Eye (tissue), 1 donor: ENCODE data around the gene CWH43.
"Not testable (repeated sequence)": the region's sequence is repeated elsewhere in the genome, so short reads cannot be mapped to it uniquely, and the experiment has no call there.

Experiments used
- DNase-seq: peaks from one replicate; pipeline ENCODE4 v3.0.0-alpha.2; 2015

The CWH43 gene

DNA sequence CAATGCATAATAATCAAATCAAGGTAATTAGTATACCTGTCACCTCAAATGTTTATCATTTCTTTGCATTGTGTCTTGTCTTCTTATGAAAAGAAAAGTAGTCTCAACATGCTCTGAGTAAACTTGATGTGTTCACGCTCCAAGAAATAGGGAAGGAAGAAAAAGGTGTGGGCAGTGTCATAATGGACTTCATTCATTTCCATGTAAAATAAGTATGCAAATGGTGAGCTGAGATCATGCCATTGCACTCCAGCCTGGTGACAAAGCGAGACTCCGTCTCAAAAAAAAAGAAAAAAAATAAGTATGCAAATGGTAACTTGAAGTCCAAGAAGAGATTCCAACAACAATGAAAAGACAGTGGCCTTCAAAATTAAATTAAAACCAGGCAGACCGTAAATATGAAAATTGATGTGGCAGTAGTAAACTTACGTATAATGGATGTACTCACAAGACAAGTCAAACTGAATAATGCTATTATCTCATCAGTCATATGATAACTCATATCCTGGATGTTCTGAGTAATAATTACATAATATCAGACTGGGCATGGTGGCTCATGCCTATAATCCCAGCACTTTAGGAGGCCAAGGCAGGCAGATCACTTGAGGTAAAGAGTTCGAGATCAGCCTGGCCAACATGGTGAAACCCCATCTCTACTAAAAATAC is 6.0 kb upstream of the CWH43 start:
- no peak for DNase-seq

GRCh38 chr4:48984005-48984404 is 2.1 kb upstream of the CWH43 start:
- not testable (repeated sequence) for DNase-seq

DNA sequence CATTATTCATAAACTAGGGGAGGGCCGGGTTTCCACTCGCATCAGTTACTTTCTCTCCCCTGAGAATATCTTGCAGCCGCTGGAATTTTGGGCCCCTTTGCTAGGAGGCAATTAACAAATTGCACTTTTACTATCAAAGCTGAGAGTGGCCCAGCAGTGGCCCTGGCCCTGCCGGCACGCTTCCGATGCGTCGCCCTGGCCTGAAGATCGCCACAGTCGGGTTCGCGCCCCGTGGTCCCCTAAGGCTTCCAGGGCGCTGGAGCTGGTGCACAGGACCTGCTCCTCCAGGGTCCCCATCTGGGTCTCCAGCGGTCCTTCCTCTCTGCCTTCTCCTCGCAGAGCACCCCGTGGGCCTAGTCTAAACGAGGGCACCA is 486 bp upstream of the CWH43 start:
- DNase-seq = no peak

DNA sequence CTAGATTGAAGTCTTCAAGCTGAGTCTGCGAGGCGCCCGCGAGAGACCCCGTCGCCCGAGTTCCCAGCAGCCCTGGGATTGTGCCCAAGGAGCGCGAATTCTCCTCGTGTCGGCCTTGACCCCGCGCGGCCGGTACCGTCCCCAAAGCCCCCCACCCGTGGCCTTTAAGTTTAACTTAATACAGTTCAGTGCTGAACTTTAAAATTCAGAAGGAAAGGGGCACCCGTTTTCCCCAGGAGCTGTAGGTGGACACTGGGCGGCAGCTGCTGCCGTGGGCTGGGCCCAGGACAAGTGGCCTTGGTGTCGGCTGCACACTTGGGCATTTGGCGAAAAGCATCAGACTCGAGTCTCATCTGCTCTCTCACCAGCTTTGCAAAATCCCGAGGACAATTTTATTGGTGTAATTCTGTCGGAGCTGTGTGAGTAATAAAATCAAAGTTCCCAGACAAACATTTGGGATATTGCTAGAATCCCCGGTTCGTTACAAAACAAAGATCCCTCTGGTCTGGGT is 634 bp downstream of the CWH43 start:
- no peak for DNase-seq

DNA sequence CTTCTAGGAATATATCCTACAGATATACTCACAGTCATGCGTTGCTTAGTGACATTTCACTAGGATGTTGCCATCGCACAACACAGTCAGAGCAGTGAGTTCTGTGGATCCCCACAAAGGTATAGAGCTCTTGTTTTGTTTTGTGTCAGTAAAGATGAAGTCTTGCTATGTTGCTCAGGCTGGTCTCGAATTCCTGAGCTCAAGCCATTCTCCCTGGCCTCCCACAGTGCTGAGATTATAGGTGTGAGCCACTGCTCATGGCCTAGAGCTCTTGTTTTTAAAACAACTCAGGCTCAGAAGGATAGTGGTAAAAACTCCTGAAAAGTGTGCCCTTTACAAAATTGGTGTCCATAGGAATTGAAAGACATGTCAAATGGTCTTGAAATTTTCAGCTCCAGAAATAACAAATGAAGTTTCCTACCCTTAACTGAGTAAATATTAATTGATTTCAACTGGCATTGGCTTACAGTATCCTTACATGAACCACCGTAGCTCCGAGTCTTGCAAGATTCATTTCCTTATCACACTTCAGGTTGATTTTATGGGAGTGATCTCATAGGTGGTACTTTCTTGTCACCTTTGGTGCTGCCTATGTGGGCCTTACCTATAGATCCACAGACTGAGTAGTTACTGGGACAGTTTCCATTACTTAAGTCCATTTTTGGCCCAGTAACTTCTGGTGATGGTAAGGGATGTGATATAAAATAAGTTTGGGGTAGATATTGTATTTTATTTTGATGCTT is 3.6 kb downstream of the CWH43 start:
- no peak for DNase-seq

GRCh38 chr4:48991357-48991756 is 5.3 kb downstream of the CWH43 start:
- DNase-seq = no peak

GRCh38 chr4:48997962-48998361 is 11.9 kb downstream of the CWH43 start:
- no peak for DNase-seq

DNA sequence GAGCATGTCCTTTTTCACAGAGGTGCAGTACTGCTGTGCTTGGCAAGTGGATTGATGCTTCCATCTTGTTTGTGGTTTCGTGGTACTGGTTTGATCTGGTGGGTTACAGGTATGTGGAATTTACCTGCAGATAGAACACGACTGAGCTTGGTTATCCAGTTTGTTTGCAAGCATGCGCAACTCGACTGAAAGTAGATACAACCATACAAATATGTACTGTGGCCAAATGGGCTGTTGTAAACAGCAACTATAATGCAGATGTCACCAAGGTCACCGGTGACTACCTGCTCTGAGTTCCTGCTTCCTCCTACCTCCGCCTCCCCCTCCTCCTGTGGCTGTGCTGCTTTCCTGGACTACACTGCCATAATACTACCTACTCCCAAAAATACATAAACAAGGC is 12.4 kb downstream of the CWH43 start:
- no peak for DNase-seq

- DNase-seq = no peak
Measured at GRCh38 chr4:49000806-49001205, 14.7 kb downstream of the CWH43 start.

DNA sequence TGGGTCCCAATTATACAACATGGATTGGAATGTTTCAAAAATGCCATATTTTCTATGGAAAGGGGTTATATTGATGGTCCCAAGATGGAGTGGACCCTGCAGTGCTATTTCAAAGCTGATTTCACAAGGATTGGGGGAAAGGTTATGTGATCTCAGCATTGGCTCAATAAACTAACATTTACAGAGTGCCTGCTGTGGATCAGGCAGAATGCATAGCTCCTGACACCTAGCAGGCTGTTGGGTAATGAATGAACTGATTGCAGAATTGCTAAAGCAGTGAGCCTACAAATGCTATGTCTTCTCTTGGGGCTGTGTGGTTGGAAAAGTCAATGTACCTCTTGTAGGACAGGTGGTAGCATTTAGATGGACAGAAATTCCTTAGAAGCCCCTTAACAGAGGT is 16.9 kb downstream of the CWH43 start:
- no peak for DNase-seq

GRCh38 chr4:49018718-49019295 is 32.7 kb downstream of the CWH43 start:
- no peak for DNase-seq

DNA sequence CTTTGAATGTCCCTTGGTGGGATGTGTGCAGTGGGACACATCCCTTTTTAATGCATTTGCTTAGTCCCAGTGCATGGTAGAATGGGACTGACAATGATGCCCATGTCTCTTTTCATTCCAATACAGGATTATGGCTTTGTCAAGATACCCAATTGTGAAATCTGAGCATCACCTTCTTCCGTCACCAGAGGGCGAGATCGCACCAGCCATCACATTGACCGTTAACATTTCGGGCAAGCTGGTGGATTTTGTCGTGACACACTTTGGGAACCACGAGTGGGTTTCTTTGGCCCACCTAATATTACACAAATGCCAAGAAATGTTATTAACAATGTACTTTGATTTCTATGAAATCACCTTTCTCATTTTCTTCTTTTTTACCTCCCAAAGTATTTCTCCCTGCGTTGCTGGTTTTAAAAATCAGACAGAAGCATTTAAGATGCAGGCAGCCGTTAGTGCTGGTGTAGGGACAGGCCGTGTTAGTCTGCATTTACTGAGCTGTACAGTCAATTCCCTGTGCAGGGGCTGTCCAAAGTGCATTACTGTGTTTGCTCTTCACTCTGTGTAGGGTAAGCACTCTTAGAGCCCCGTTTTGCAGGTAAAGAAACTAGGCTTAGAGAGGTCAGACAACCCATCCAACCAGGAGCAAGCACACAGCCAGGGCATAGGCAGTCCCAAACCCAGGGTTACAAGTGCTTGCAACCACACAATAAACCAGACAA is 46.5 kb downstream of the CWH43 start:
- no peak for DNase-seq

- DNase-seq = no peak
Measured at GRCh38 chr4:49036528-49036927, 50.5 kb downstream of the CWH43 start.

DNA sequence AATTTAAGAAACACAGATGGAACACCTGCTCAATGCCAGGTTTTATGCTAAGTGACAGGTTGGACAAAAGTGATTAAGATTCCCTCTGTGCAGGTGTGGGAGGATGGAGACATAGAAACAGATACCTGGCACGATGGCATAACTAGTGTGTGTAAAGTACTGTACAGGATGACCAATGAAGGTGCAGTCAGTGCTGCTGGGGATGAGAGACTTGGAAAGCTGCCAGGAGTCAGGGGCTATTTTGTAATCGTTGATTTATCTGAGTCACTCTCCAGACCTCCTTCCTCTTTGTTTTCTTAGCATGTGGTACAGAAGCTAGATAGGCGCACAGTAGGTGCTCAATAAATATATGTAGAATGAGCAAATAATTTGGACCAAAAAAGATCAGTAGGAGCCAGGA is 58.2 kb downstream of the CWH43 start:
- no peak for DNase-seq

GRCh38 chr4:49058306-49058705 is 72.2 kb downstream of the CWH43 start:
- DNase-seq = no peak

GRCh38 chr4:49063670-49064069 is 77.6 kb downstream of the CWH43 start:
- DNase-seq = no peak

DNA sequence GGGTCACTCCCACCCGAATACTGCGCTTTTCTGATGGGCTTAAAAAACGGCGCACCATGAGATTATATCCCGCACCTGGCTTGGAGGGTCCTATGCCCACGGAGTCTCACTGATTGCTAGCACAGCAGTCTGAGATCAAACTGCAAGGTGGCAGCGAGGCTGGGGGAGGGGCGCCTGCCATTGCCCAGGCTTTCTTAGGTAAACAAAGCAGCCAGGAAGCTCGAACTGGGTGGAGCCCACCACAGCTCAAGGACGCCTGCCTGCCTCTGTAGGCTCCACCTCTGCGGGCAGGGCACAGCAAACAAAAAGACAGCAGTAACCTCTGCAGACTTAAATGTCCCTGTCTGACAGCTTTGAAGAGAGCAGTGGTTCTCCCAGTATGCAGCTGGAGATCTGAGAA is 86.1 kb downstream of the CWH43 start:
- not testable (repeated sequence) for DNase-seq

DNA sequence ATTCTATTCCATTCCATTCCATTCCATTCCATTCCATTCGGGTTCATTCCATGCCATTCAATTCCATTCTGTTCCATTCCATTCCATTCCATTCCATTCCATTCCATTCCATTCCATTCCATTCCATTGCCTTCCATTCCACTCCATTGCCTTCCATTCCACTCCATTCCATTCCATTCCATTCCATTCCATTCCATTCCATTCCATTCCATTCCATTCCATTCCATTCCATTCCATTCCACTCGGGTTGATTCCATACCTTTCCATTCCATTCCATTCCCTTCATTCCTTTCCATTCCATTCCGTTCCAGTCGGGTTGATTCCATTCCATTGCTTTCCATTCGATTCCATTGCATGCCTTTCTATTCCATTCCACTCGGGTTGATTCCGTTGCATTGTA is 105.8 kb downstream of the CWH43 start:
- not testable (repeated sequence) for DNase-seq

GRCh38 chr4:49092608-49093135 is 106.6 kb downstream of the CWH43 start:
- not testable (repeated sequence) for DNase-seq

DNA sequence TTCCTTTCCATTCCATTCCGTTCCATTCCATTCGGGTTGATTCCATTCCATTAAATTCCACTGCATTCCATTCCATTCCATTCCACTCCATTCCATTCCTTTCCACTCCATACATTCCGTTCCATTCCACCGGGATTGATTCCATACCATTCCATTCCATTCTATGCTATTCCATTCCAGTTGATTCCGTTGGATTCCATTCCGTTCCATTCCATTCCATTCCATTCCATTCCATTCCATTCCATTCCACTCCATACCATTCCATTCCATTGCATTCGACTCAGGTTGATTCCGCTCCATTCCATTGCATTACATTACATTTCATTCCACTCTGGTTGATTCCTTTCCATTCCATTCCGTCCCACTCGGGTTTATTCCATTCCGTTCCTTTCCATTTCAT is 110.1 kb downstream of the CWH43 start:
- not testable (repeated sequence) for DNase-seq

- DNase-seq = not testable (repeated sequence)
Measured at GRCh38 chr4:49096627-49097026, 110.6 kb downstream of the CWH43 start.

DNA sequence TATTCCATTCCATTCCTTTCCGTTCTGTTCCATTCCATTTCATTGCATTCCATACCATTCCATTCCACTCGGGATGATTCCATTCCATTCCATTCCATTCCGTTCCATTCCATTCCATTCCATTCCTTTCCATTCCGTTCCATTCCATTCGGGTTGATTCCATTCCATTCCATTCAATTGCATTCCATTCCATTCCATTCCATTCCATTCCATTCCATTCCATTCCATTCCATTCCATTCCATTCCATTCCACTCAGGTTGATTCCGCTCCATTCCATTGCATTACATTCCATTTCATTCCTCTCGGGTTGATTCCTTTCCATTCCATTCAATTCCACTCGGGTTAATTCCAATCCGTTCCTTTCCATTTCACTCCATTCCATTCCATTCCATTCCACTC is 111.0 kb downstream of the CWH43 start:
- DNase-seq = not testable (repeated sequence)

GRCh38 chr4:49097505-49097904 is 111.4 kb downstream of the CWH43 start:
- not testable (repeated sequence) for DNase-seq
